WTC11 (cell line): ENCODE data around the gene ITGA8.

Experiments used
- ESRRA ChIP-seq: sonication (generic); formaldehyde crosslinking; IDR thresholded peaks from 2 replicates; pipeline ENCODE4 v1.8.1; 2022; ENCODE audit warnings: mild to moderate bottlenecking, missing genetic modification reagents, borderline replicate concordance
- TF ChIP-seq, protein P1 (sequence below): fragments of 200-600 bp; IDR thresholded peaks from 2 replicates; pipeline ENCODE4 v1.8.0; 2022; ENCODE audit warnings: antibody characterized with exemption

GRCh38 chr10:15703944-15704580 lies 15.7 kb downstream of the ITGA8 start:
- TF ChIP-seq, protein P1, sequence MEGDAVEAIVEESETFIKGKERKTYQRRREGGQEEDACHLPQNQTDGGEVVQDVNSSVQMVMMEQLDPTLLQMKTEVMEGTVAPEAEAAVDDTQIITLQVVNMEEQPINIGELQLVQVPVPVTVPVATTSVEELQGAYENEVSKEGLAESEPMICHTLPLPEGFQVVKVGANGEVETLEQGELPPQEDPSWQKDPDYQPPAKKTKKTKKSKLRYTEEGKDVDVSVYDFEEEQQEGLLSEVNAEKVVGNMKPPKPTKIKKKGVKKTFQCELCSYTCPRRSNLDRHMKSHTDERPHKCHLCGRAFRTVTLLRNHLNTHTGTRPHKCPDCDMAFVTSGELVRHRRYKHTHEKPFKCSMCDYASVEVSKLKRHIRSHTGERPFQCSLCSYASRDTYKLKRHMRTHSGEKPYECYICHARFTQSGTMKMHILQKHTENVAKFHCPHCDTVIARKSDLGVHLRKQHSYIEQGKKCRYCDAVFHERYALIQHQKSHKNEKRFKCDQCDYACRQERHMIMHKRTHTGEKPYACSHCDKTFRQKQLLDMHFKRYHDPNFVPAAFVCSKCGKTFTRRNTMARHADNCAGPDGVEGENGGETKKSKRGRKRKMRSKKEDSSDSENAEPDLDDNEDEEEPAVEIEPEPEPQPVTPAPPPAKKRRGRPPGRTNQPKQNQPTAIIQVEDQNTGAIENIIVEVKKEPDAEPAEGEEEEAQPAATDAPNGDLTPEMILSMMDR: no peak
- TF ChIP-seq ESRRA (CRISPR knock-in tag): no peak
